SK-N-SH treated with all-trans-retinoic acid at 6 μM for 48 hours (cell line): ENCODE data around the gene SCEL.
A peak's percentile ranks its signal among the peaks of the same experiment; 100 is the strongest.

Source experiments
- ATAC-seq: fragments of 200-7000 bp; cut with Tn5 transposase; 3 replicates; pipeline ENCODE4 v1.9.1; 2020; ENCODE audit warnings: mild to moderate bottlenecking, moderate library complexity
- ARNTL ChIP-seq: fragments of 450-650 bp; formaldehyde crosslinking; IDR thresholded peaks from 2 replicates; pipeline ENCODE4 v1.5.0; 2020; ENCODE audit warnings: low read depth, mild to moderate bottlenecking, moderate library complexity, borderline replicate concordance
- BACH2 ChIP-seq: fragments of 250-450 bp; sonication (Bioruptor Pico); IDR thresholded peaks from 2 replicates; pipeline ENCODE4 v1.9.0; 2021; ENCODE audit warnings: mild to moderate bottlenecking, borderline replicate concordance
- CREB5 ChIP-seq: fragments of 250-450 bp; sonication (Bioruptor Pico); IDR thresholded peaks from 2 replicates; pipeline ENCODE4 v1.5.1; 2020; ENCODE audit warnings: low read depth, mild to moderate bottlenecking, moderate library complexity
- CSDC2 ChIP-seq: fragments of 250-450 bp; sonication (Bioruptor Pico); IDR thresholded peaks from 2 replicates; pipeline ENCODE4 v1.5.0; 2020; ENCODE audit warnings: mild to moderate bottlenecking, moderate library complexity
- CSRNP3 ChIP-seq: fragments of 250-450 bp; sonication (Bioruptor Pico); IDR thresholded peaks from 2 replicates; pipeline ENCODE4 v1.5.1; 2021; ENCODE audit warnings: mild to moderate bottlenecking, moderate library complexity
- ESRRG ChIP-seq: fragments of 250-450 bp; sonication (Bioruptor Pico); IDR thresholded peaks from 2 replicates; pipeline ENCODE4 v1.6.1; 2021; ENCODE audit warnings: mild to moderate bottlenecking
- GLIS3 ChIP-seq: fragments of 250-450 bp; sonication (Bioruptor Pico); IDR thresholded peaks from 2 replicates; pipeline ENCODE4 v1.5.0; 2020; ENCODE audit warnings: mild to moderate bottlenecking, moderate library complexity
- ISL1 ChIP-seq: fragments of 250-450 bp; sonication (Bioruptor Pico); IDR thresholded peaks from 2 replicates; pipeline ENCODE4 v2.1.2; 2022; ENCODE audit warnings: mild to moderate bottlenecking, moderate library complexity
- OSR1 ChIP-seq: fragments of 250-450 bp; sonication (Bioruptor Pico); IDR thresholded peaks from 2 replicates; pipeline ENCODE4 v1.8.0; 2022; ENCODE audit warnings: moderate library complexity, mild to moderate bottlenecking, inconsistent platforms
- PATZ1 ChIP-seq: fragments of 250-450 bp; sonication (Bioruptor Pico); IDR thresholded peaks from 2 replicates; pipeline ENCODE4 v1.8.0; 2020; ENCODE audit warnings: mild to moderate bottlenecking, moderate library complexity, borderline replicate concordance
- POU6F1 ChIP-seq: fragments of 250-450 bp; sonication (Bioruptor Pico); IDR thresholded peaks from 2 replicates; pipeline ENCODE4 v1.8.0; 2021; ENCODE audit warnings: low read depth, mild to moderate bottlenecking, moderate library complexity, borderline replicate concordance
- PPARA ChIP-seq: fragments of 250-450 bp; sonication (Bioruptor Pico); IDR thresholded peaks from 2 replicates; pipeline ENCODE4 v1.5.0; 2020; ENCODE audit warnings: mild to moderate bottlenecking, borderline replicate concordance
- RARB ChIP-seq: fragments of 250-450 bp; sonication (Bioruptor Pico); IDR thresholded peaks from 2 replicates; pipeline ENCODE4 v1.8.0; 2021; ENCODE audit warnings: mild to moderate bottlenecking, moderate library complexity
- SNAI2 ChIP-seq: fragments of 250-450 bp; sonication (Bioruptor Pico); IDR thresholded peaks from 2 replicates; pipeline ENCODE4 v1.5.0; 2020; ENCODE audit warnings: mild to moderate bottlenecking, moderate library complexity
- TCF4 ChIP-seq: fragments of 250-450 bp; sonication (Bioruptor Pico); IDR thresholded peaks from 2 replicates; pipeline ENCODE4 v1.8.0; 2021; ENCODE audit warnings: mild to moderate bottlenecking, moderate library complexity, borderline replicate concordance
- TSHZ2 ChIP-seq: fragments of 250-450 bp; sonication (Bioruptor Pico); IDR thresholded peaks from 2 replicates; pipeline ENCODE4 v1.5.0; 2020; ENCODE audit warnings: mild to moderate bottlenecking, moderate library complexity
- ZC3H10 ChIP-seq: fragments of 250-450 bp; sonication (Bioruptor Pico); IDR thresholded peaks from 2 replicates; pipeline ENCODE4 v1.5.1; 2021; ENCODE audit warnings: mild to moderate bottlenecking, moderate library complexity
- ZFP3 ChIP-seq: fragments of 250-450 bp; sonication (Bioruptor Pico); IDR thresholded peaks from 2 replicates; pipeline ENCODE4 v1.5.0; 2020; ENCODE audit warnings: mild to moderate bottlenecking, moderate library complexity
- ZFP30 ChIP-seq: fragments of 450-650 bp; formaldehyde crosslinking; IDR thresholded peaks from 2 replicates; pipeline ENCODE4 v1.5.0; 2022; ENCODE audit warnings: mild to moderate bottlenecking, moderate library complexity
- ZNF70 ChIP-seq: fragments of 450-650 bp; formaldehyde crosslinking; IDR thresholded peaks from 2 replicates; pipeline ENCODE4 v1.5.0; 2020; ENCODE audit warnings: mild to moderate bottlenecking, moderate library complexity
- ZNF8 ChIP-seq: fragments of 450-650 bp; formaldehyde crosslinking; IDR thresholded peaks from 2 replicates; pipeline ENCODE4 v1.5.0; 2020; ENCODE audit warnings: mild to moderate bottlenecking, moderate library complexity

SCEL gene

GRCh38 chr13:77565635-77566034 lies 30.1 kb downstream of the SCEL start:
- TF ChIP-seq ZFP30 (CRISPR knock-in tag) (no peak), PATZ1 (CRISPR knock-in tag) (no peak), TSHZ2 (CRISPR knock-in tag) (no peak), POU6F1 (no peak), BACH2 (CRISPR knock-in tag) (no peak), ZC3H10 (CRISPR knock-in tag) (no peak), GLIS3 (CRISPR knock-in tag) (no peak), CREB5 (no peak), ESRRG (CRISPR knock-in tag) (no peak), ZNF70 (CRISPR knock-in tag) (no peak), PPARA (CRISPR knock-in tag) (no peak), ZNF8 (CRISPR knock-in tag) (no peak), OSR1 (no peak), CSDC2 (CRISPR knock-in tag) (no peak), RARB (CRISPR knock-in tag) (no peak), CSRNP3 (CRISPR knock-in tag) (no peak), SNAI2 (CRISPR knock-in tag) (no peak)
- peak; percentile 88 for ATAC-seq

DNA sequence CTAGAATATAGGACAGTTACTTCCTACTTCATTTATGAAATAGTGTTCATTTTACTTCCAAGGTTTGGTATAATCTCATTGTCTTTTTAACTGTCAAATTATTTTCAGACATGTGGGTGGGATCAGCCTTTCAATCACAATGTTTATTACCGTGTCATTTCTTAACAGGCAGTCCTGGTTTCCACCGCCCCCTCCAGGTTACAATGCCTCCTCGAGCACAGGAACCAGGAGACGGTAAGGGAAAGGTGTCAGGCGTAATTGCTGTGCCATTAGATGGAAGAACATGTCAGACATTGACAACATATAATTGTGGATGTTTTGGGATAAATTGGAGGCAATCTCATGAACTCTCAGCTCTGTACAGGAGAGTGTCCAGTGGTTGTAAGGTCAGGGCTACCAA lies 36.5 kb downstream of the SCEL start:
- no peak for TF ChIP-seq SNAI2 (CRISPR knock-in tag)
- TF ChIP-seq CSRNP3 (CRISPR knock-in tag): no peak
- TF ChIP-seq RARB (CRISPR knock-in tag): no peak
- TF ChIP-seq GLIS3 (CRISPR knock-in tag): no peak
- TF ChIP-seq, all 23 proteins: peak for 0
- no peak for ATAC-seq

DNA sequence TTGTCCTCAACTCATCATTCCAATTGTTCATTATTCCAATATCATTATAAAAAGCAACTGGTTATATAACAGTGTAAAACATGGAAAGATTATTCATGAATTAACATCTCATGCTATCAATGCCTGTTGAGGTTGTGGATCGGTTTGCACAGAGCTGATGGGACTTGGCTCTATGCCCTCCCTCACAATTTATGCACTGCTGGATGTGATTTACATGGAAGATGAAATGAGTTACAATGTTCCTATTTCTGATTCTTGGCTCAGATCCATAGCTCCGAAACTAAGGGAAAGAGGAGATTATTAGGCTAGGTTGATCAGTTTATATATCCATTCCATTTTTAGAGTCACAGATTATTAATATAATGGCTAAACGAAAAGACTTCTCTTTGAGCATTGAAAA lies 38.6 kb downstream of the SCEL start:
- ATAC-seq: no peak
- TF ChIP-seq ISL1: no peak
- TF ChIP-seq TSHZ2 (CRISPR knock-in tag): no peak
- TF ChIP-seq PPARA (CRISPR knock-in tag): no peak
- no peak for TF ChIP-seq ESRRG (CRISPR knock-in tag)
- TF ChIP-seq CSDC2 (CRISPR knock-in tag): no peak
- TF ChIP-seq GLIS3 (CRISPR knock-in tag): no peak
- no peak for TF ChIP-seq ZNF70 (CRISPR knock-in tag)
- no peak for TF ChIP-seq ZC3H10 (CRISPR knock-in tag)
- TF ChIP-seq ZFP3 (CRISPR knock-in tag): no peak
- no peak for TF ChIP-seq OSR1
- TF ChIP-seq ARNTL: no peak
- no peak for TF ChIP-seq TCF4 (CRISPR knock-in tag)
- no peak for TF ChIP-seq PATZ1 (CRISPR knock-in tag)
